ENCODE results near the gene NRIP1.

NRIP1 gene

GRCh38 chr21:14982336-14982735, 82.5 kb downstream of the NRIP1 start:
- no peaks in the 10 kb centered on the region for H3K9me3 ChIP-seq (ENCODE audit: control insufficient read depth in 2 of 2, low read length in 2 of 2)
- peaks cover 13 to 14% of the 10 kb centered on the region in 2 donors for H3K36me3 ChIP-seq (ENCODE audit: control insufficient read depth in 2 of 2, insufficient read depth in 2 of 2, low read length in 2 of 2)
- H3K27ac ChIP-seq (ENCODE audit: low read depth in 2 of 2, low read length in 2 of 2) = no peak overlapping the region
- no peaks in the 10 kb centered on the region for H3K4me1 ChIP-seq (ENCODE audit: control insufficient read depth in 2 of 2, insufficient read depth in 2 of 2, low read length in 2 of 2)
- no peak overlapping the region for H3K4me3 ChIP-seq (ENCODE audit: low read length in 2 of 2)
- no peaks in the 10 kb centered on the region for H3K27me3 ChIP-seq (ENCODE audit: control insufficient read depth in 2 of 2, insufficient read depth in 2 of 2, low read length in 2 of 2)
- H3K9ac ChIP-seq (ENCODE audit: low read depth in 1 of 2, low read length in 2 of 2) = no peak overlapping the region

GRCh38 chr21:14981246-14981645, 83.6 kb downstream of the NRIP1 start:
- H3K27me3 ChIP-seq (ENCODE audit: control insufficient read depth in 2 of 2, insufficient read depth in 2 of 2, low read length in 2 of 2) = no peaks in the 10 kb centered on the region
- no peak overlapping the region for H3K9ac ChIP-seq (ENCODE audit: low read depth in 1 of 2, low read length in 2 of 2)
- no peaks in the 10 kb centered on the region for H3K9me3 ChIP-seq (ENCODE audit: control insufficient read depth in 2 of 2, low read length in 2 of 2)
- H3K4me3 ChIP-seq (ENCODE audit: low read length in 2 of 2) = no peak overlapping the region
- H3K27ac ChIP-seq (ENCODE audit: low read depth in 2 of 2, low read length in 2 of 2) = no peak overlapping the region
- no peaks in the 10 kb centered on the region for H3K4me1 ChIP-seq (ENCODE audit: control insufficient read depth in 2 of 2, insufficient read depth in 2 of 2, low read length in 2 of 2)
- H3K36me3 ChIP-seq (ENCODE audit: control insufficient read depth in 2 of 2, insufficient read depth in 2 of 2, low read length in 2 of 2) = peaks cover 9 to 10% of the 10 kb centered on the region in 2 donors

GRCh38 chr21:14979264-14979663, 85.5 kb downstream of the NRIP1 start:
- Histone ChIP-seq H3K9ac (ENCODE audit: low read depth in 1 of 2, low read length in 2 of 2) (no peak overlapping the region), H3K27ac (ENCODE audit: low read depth in 2 of 2, low read length in 2 of 2) (no peak overlapping the region), H3K36me3 (ENCODE audit: control insufficient read depth in 2 of 2, insufficient read depth in 2 of 2, low read length in 2 of 2) (peaks cover 7 to 10% of the 10 kb centered on the region in 2 donors), H3K4me1 (ENCODE audit: control insufficient read depth in 2 of 2, insufficient read depth in 2 of 2, low read length in 2 of 2) (no peaks in the 10 kb centered on the region), H3K4me3 (ENCODE audit: low read length in 2 of 2) (no peak overlapping the region), H3K9me3 (ENCODE audit: control insufficient read depth in 2 of 2, low read length in 2 of 2) (no peaks in the 10 kb centered on the region), H3K27me3 (ENCODE audit: control insufficient read depth in 2 of 2, insufficient read depth in 2 of 2, low read length in 2 of 2) (no peaks in the 10 kb centered on the region)

GRCh38 chr21:14977814-14978213, 87.0 kb downstream of the NRIP1 start:
- Histone ChIP-seq H3K36me3 (ENCODE audit: control insufficient read depth in 2 of 2, insufficient read depth in 2 of 2, low read length in 2 of 2) (peaks cover 4 to 6% of the 10 kb centered on the region in 2 donors), H3K9me3 (ENCODE audit: control insufficient read depth in 2 of 2, low read length in 2 of 2) (no peaks in the 10 kb centered on the region), H3K27me3 (ENCODE audit: control insufficient read depth in 2 of 2, insufficient read depth in 2 of 2, low read length in 2 of 2) (no peaks in the 10 kb centered on the region), H3K9ac (ENCODE audit: low read depth in 1 of 2, low read length in 2 of 2) (no peak overlapping the region), H3K4me1 (ENCODE audit: control insufficient read depth in 2 of 2, insufficient read depth in 2 of 2, low read length in 2 of 2) (no peaks in the 10 kb centered on the region), H3K27ac (ENCODE audit: low read depth in 2 of 2, low read length in 2 of 2) (no peak overlapping the region), H3K4me3 (ENCODE audit: low read length in 2 of 2) (no peak overlapping the region)

- H3K27ac ChIP-seq (ENCODE audit: low read depth in 2 of 2, low read length in 2 of 2) = no peak overlapping the region
- no peaks in the 10 kb centered on the region for H3K27me3 ChIP-seq (ENCODE audit: control insufficient read depth in 2 of 2, insufficient read depth in 2 of 2, low read length in 2 of 2)
- no peaks in the 10 kb centered on the region for H3K4me1 ChIP-seq (ENCODE audit: control insufficient read depth in 2 of 2, insufficient read depth in 2 of 2, low read length in 2 of 2)
- H3K4me3 ChIP-seq (ENCODE audit: low read length in 2 of 2) = no peak overlapping the region
- peaks cover 0 to 6% of the 10 kb centered on the region in 2 donors for H3K36me3 ChIP-seq (ENCODE audit: control insufficient read depth in 2 of 2, insufficient read depth in 2 of 2, low read length in 2 of 2)
- no peak overlapping the region for H3K9ac ChIP-seq (ENCODE audit: low read depth in 1 of 2, low read length in 2 of 2)
- no peaks in the 10 kb centered on the region for H3K9me3 ChIP-seq (ENCODE audit: control insufficient read depth in 2 of 2, low read length in 2 of 2)
Measured at GRCh38 chr21:14975136-14975919, 89.5 kb downstream of the NRIP1 start.

- H3K27me3 ChIP-seq (ENCODE audit: control insufficient read depth in 2 of 2, insufficient read depth in 2 of 2, low read length in 2 of 2) = no peaks in the 10 kb centered on the region
- no peak overlapping the region for H3K27ac ChIP-seq (ENCODE audit: low read depth in 2 of 2, low read length in 2 of 2)
- H3K9ac ChIP-seq (ENCODE audit: low read depth in 1 of 2, low read length in 2 of 2) = no peak overlapping the region
- H3K9me3 ChIP-seq (ENCODE audit: control insufficient read depth in 2 of 2, low read length in 2 of 2) = no peaks in the 10 kb centered on the region
- no peak overlapping the region for H3K4me3 ChIP-seq (ENCODE audit: low read length in 2 of 2)
- no peaks in the 10 kb centered on the region for H3K4me1 ChIP-seq (ENCODE audit: control insufficient read depth in 2 of 2, insufficient read depth in 2 of 2, low read length in 2 of 2)
- peaks cover 6 to 16% of the 10 kb centered on the region in 2 donors for H3K36me3 ChIP-seq (ENCODE audit: control insufficient read depth in 2 of 2, insufficient read depth in 2 of 2, low read length in 2 of 2)
Measured at GRCh38 chr21:14972678-14973077, 92.1 kb downstream of the NRIP1 start.

GRCh38 chr21:14968821-14969220, 96.0 kb downstream of the NRIP1 start:
- H3K27ac ChIP-seq (ENCODE audit: low read depth in 2 of 2, low read length in 2 of 2) = no peak overlapping the region
- H3K4me3 ChIP-seq (ENCODE audit: low read length in 2 of 2) = no peak overlapping the region
- no peaks in the 10 kb centered on the region for H3K4me1 ChIP-seq (ENCODE audit: control insufficient read depth in 2 of 2, insufficient read depth in 2 of 2, low read length in 2 of 2)
- no peak overlapping the region for H3K9ac ChIP-seq (ENCODE audit: low read depth in 1 of 2, low read length in 2 of 2)
- H3K9me3 ChIP-seq (ENCODE audit: control insufficient read depth in 2 of 2, low read length in 2 of 2) = no peaks in the 10 kb centered on the region
- no peaks in the 10 kb centered on the region for H3K27me3 ChIP-seq (ENCODE audit: control insufficient read depth in 2 of 2, insufficient read depth in 2 of 2, low read length in 2 of 2)
- H3K36me3 ChIP-seq (ENCODE audit: control insufficient read depth in 2 of 2, insufficient read depth in 2 of 2, low read length in 2 of 2) = peaks cover 26 to 28% of the 10 kb centered on the region in 2 donors

- Histone ChIP-seq H3K27ac (ENCODE audit: low read depth in 2 of 2, low read length in 2 of 2) (no peak overlapping the region), H3K9ac (ENCODE audit: low read depth in 1 of 2, low read length in 2 of 2) (no peak overlapping the region), H3K27me3 (ENCODE audit: control insufficient read depth in 2 of 2, insufficient read depth in 2 of 2, low read length in 2 of 2) (no peaks in the 10 kb centered on the region), H3K4me3 (ENCODE audit: low read length in 2 of 2) (no peak overlapping the region), H3K4me1 (ENCODE audit: control insufficient read depth in 2 of 2, insufficient read depth in 2 of 2, low read length in 2 of 2) (no peaks in the 10 kb centered on the region), H3K36me3 (ENCODE audit: control insufficient read depth in 2 of 2, insufficient read depth in 2 of 2, low read length in 2 of 2) (peaks cover 26 to 28% of the 10 kb centered on the region in 2 donors), H3K9me3 (ENCODE audit: control insufficient read depth in 2 of 2, low read length in 2 of 2) (no peaks in the 10 kb centered on the region)
Measured at GRCh38 chr21:14968029-14968428, 96.8 kb downstream of the NRIP1 start.

GRCh38 chr21:14964621-14965020, 100.2 kb downstream of the NRIP1 start:
- no peak overlapping the region for H3K9ac ChIP-seq (ENCODE audit: low read depth in 1 of 2, low read length in 2 of 2)
- H3K4me1 ChIP-seq (ENCODE audit: control insufficient read depth in 2 of 2, insufficient read depth in 2 of 2, low read length in 2 of 2) = no peaks in the 10 kb centered on the region
- no peak overlapping the region for H3K4me3 ChIP-seq (ENCODE audit: low read length in 2 of 2)
- H3K27ac ChIP-seq (ENCODE audit: low read depth in 2 of 2, low read length in 2 of 2) = no peak overlapping the region
- no peaks in the 10 kb centered on the region for H3K9me3 ChIP-seq (ENCODE audit: control insufficient read depth in 2 of 2, low read length in 2 of 2)
- peaks cover 26 to 28% of the 10 kb centered on the region in 2 donors for H3K36me3 ChIP-seq (ENCODE audit: control insufficient read depth in 2 of 2, insufficient read depth in 2 of 2, low read length in 2 of 2)
- no peaks in the 10 kb centered on the region for H3K27me3 ChIP-seq (ENCODE audit: control insufficient read depth in 2 of 2, insufficient read depth in 2 of 2, low read length in 2 of 2)

GRCh38 chr21:14962217-14962616, 102.6 kb downstream of the NRIP1 start:
- no peaks in the 10 kb centered on the region for H3K27me3 ChIP-seq (ENCODE audit: control insufficient read depth in 2 of 2, insufficient read depth in 2 of 2, low read length in 2 of 2)
- no peak overlapping the region for H3K27ac ChIP-seq (ENCODE audit: low read depth in 2 of 2, low read length in 2 of 2)
- no peaks in the 10 kb centered on the region for H3K9me3 ChIP-seq (ENCODE audit: control insufficient read depth in 2 of 2, low read length in 2 of 2)
- H3K4me3 ChIP-seq (ENCODE audit: low read length in 2 of 2) = no peak overlapping the region
- H3K4me1 ChIP-seq (ENCODE audit: control insufficient read depth in 2 of 2, insufficient read depth in 2 of 2, low read length in 2 of 2) = no peaks in the 10 kb centered on the region
- peaks cover 11 to 17% of the 10 kb centered on the region in 2 donors for H3K36me3 ChIP-seq (ENCODE audit: control insufficient read depth in 2 of 2, insufficient read depth in 2 of 2, low read length in 2 of 2)
- H3K9ac ChIP-seq (ENCODE audit: low read depth in 1 of 2, low read length in 2 of 2) = no peak overlapping the region

Data from mucosa of rectum (tissue), 2 donors.